Subcutaneous adipose tissue (tissue), 4 donors: ENCODE measurements around the gene BACH2. TPM values are rescaled to one million over a fixed set of nuclear protein-coding genes. Genes with fewer than 3 reads are reported as not detected.

Source experiments
- total RNA-seq, 4 donors: library from RNA; depleted of rRNA; stranded (reverse); fragments of >200 nt; gene quantifications; one replicate each; pipeline ENCODE4 v1.1.0, GENCODE V29; 2016
- TF ChIP-seq, protein P1 (sequence below): fragments of 450-650 bp; IDR thresholded peaks from one replicate; pipeline ENCODE4 v1.5.1; 2016; ENCODE audit warnings: low read depth, mild to moderate bottlenecking, control low read depth, antibody characterized with exemption, moderate library complexity

Gene BACH2
- total RNA-seq, 4 donors from 2014 or later = 1.7 to 15.4 (median 3.9) TPM

DNA sequence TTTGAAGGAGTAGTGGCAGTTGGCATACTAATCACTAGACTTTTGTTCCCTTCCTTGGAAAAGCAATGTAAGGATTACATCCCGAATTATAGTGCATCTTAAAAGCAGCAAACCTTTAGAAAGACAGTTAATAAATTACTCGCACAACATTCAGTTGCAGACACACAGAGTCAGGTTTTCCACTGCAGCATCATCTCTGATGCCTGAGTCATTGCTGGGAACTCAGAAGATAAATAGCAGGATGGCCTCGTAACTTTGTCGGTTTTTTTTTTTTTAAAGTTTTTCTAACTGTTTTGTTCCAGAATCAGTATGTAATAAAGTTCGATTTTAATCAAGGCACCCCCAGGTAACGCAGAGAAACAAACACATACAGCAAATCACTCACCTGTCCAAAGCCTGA lies 368.0 kb downstream of the BACH2 start:
- TF ChIP-seq, protein P1, sequence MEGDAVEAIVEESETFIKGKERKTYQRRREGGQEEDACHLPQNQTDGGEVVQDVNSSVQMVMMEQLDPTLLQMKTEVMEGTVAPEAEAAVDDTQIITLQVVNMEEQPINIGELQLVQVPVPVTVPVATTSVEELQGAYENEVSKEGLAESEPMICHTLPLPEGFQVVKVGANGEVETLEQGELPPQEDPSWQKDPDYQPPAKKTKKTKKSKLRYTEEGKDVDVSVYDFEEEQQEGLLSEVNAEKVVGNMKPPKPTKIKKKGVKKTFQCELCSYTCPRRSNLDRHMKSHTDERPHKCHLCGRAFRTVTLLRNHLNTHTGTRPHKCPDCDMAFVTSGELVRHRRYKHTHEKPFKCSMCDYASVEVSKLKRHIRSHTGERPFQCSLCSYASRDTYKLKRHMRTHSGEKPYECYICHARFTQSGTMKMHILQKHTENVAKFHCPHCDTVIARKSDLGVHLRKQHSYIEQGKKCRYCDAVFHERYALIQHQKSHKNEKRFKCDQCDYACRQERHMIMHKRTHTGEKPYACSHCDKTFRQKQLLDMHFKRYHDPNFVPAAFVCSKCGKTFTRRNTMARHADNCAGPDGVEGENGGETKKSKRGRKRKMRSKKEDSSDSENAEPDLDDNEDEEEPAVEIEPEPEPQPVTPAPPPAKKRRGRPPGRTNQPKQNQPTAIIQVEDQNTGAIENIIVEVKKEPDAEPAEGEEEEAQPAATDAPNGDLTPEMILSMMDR = no peak

DNA sequence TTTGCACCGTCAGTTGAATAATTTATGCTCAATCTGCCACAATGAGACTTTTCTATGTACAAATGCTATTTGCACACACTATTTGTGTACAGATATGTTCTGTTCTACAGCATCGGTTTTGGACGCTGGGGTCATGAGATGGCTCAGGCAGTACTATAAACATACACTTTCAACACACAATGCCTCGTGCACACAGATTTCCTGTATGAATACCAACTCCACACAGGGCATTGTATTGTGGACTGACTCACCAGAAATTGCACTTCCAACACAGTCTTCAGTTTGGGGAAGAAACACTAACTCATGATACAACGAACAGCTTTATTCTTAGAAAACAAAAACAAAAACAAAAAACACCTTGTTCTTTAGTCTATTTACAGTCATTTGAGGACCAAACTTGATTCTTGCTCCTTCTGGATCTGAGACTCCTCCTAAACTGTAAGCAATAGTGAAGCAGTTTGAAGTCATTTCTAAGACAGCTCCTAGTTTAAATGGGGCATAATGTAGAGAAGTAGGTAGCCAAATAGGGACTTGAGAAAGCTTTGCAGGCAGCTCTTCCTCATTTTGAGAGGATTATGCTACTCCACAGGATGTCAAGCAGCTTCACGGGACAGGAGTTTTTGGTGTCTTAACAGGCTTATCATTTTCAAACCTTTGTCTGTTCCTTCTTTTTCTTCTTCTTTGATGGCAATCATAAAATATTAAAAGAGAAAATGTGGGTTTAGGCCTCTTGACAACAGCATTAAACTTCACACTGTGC lies 368.7 kb downstream of the BACH2 start:
- TF ChIP-seq, protein P1 = no peak

DNA sequence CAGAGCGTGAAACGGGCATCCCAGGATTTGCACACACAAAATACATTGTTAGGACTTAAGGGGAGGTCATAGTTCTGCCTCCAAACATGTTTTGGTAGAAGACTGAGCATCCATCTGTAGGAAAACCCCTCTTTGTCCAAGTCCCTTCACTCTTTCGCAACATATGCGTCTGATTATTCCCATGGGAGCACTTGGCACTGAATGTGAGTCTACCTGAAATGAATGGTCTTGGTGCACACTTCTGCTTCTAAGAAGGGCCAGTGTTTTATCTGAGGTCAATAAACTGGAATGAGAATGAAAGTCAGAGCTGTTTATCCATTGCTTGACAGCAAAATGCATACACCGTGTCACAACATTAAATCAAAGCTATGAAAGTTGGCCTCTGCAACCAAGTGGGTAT lies 369.4 kb downstream of the BACH2 start:
- TF ChIP-seq, protein P1 = no peak

DNA sequence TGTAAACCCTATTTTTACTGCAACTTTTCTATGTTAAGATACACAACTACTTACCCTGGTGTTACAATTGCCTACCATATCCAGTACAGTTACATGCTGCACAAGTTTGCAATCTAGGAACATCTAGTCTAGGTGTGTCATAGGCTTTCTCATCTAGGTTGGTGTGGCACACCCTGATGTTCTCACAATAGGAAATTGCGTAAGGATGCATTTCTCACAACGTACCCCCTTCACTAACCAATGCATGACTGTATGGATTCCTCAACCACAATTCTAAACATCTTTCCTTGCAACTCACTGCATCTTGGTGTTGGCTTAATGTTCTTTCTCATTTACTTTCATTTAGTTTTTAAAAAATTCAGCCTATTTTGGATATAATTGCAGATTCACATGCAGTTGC lies 370.8 kb downstream of the BACH2 start:
- TF ChIP-seq, protein P1 = no peak

DNA sequence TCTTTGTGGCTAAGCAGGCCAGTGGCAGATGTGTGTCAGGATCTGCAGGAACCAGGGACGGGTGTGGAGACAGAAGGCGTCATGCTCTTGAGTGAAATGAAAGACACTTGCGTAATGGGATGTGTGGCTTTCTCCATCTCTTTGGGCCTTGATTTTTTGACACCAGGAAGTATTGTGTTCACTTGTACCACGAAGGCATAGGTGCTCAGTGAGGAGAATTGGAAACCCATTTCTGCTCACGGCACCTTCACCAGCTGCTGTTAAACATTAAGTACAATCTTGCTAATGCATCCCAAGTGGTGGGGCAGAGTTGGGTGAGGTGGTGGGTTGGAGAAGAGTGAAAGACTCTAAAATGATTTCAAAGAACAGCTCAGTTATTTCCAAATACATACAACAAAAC lies 372.4 kb downstream of the BACH2 start:
- TF ChIP-seq, protein P1 = no peak

DNA sequence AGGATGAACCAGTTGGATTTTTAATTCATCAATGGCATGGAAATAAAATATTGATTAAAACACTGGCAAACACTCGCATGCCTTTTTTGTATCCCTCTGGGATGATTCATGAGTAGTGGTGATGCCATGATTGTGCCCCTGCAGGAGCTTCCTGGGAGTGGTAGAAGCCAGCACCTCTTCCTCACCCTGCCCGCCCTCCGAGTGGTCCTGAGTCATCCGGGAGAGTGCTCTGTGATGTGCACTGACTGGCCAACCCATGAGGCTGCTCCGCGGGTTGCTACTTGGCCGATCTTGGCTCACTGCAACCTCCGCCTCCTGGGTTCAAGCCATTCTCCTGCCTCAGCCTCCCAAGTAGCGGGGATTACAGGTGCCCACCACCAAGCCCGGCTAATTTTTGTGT lies 375.0 kb downstream of the BACH2 start:
- TF ChIP-seq, protein P1 = no peak

DNA sequence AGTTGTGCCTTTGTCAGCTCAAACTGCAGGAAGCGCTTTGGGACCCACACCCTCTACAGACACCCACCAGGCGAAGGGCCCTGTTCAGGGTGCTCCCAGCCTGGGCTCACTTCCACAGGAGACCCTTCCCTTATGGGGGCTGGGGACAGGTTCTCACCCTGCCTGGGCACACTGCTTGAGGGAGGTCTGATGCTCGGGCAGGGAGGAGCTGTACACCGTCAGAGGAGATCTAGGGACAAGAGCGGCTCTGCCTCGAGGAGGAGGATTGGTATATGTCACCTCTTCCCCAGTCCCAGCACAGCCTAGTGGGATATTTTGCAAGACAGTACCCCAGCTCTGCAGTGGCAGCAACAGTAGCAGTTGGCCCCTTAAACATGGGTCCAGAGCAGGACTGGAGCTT lies 375.4 kb downstream of the BACH2 start:
- TF ChIP-seq, protein P1 = no peak
